Thoracic aorta (tissue), 2 donors: ENCODE data around the gene MRPL54. TPM values are rescaled to one million over a fixed set of nuclear protein-coding genes. Genes with fewer than 3 reads are reported as not detected.
"Not testable (repeated sequence)": the region's sequence is repeated elsewhere in the genome, so short reads cannot be mapped to it uniquely, and the experiment has no call there.

ENCODE experiments used
- ATAC-seq: fragments of 150-250 bp; one replicate; pipeline ENCODE4 v1.8.0; 2017; ENCODE audit warnings: low read depth; ENCODE audit not compliant: insufficient number of reproducible peaks, low FRiP score
- DNase-seq: peaks from one replicate; pipeline ENCODE4 v3.0.0-alpha.2; 2020; ENCODE audit warnings: low spot score
- H3K27ac ChIP-seq, 2 donors: fragments of 200-600 bp; sonication (generic); 1 replicate in 1 of 2; 2 replicates in 1 of 2; pipeline ENCODE4 v1.5.1; 2016; ENCODE audit warnings: mild to moderate bottlenecking in 2 of 2, moderate library complexity in 2 of 2
- H3K27me3 ChIP-seq: fragments of 200-600 bp; sonication (generic); replicated peaks from 2 replicates; pipeline ENCODE4 v1.6.0; 2016; ENCODE audit warnings: mild to moderate bottlenecking; ENCODE audit not compliant: insufficient read depth
- H3K36me3 ChIP-seq: fragments of 200-600 bp; sonication (generic); one replicate; pipeline ENCODE4 v1.5.1; 2016
- H3K4me1 ChIP-seq, 2 donors: fragments of 200-600 bp; sonication (generic); 1 replicate in 1 of 2; 2 replicates in 1 of 2; pipeline versions ENCODE4 v1.5.1 to v1.6.0; 2016; ENCODE audit warnings: low read depth in 2 of 2, mild to moderate bottlenecking in 1 of 2; ENCODE audit not compliant: control insufficient read depth in 1 of 2
- H3K4me3 ChIP-seq: fragments of 200-600 bp; sonication (generic); 2 replicates; pipeline ENCODE4 v1.5.1; 2016; ENCODE audit warnings: mild to moderate bottlenecking
- H3K9me3 ChIP-seq: fragments of 200-600 bp; sonication (generic); 2 replicates; pipeline ENCODE4 v1.5.1; 2016
- CTCF ChIP-seq: fragments of 200-600 bp; sonication (generic); IDR thresholded peaks from one replicate; pipeline ENCODE4 v1.5.1; 2019; ENCODE audit warnings: antibody characterized with exemption
- total RNA-seq, 2 donors: library from RNA; depleted of rRNA; stranded (reverse); fragments of >200 nt; gene quantifications; one replicate each; pipeline versions ENCODE4 v1.1.0 to v1.2.3, GENCODE V29; 2016

The MRPL54 gene
- total RNA-seq, 2 donors from 2014 or later: 32.4 to 56.9 TPM

- ATAC-seq (no peak), DNase-seq (no peak)
- H3K36me3 ChIP-seq: peaks cover 7% of the 10 kb centered on the region
- no peak overlapping the region for H3K4me3 ChIP-seq
- peaks cover 16 to 38% of the 10 kb centered on the region in 2 donors for H3K4me1 ChIP-seq
- no peaks in the 10 kb centered on the region for H3K9me3 ChIP-seq
- no peak overlapping the region for H3K27ac ChIP-seq
- H3K27me3 ChIP-seq: no peaks in the 10 kb centered on the region
- TF ChIP-seq CTCF: no peak
These were observed 2.8 kb upstream of the MRPL54 start for GRCh38 chr19:3759482-3760254.

- Histone ChIP-seq H3K9me3 (no peaks in the 10 kb centered on the region), H3K27ac (peak overlapping the region; percentile 43 to 62), H3K36me3 (peaks cover 17% of the 10 kb centered on the region), H3K27me3 (no peaks in the 10 kb centered on the region), H3K4me1 (peaks cover 16 to 38% of the 10 kb centered on the region in 2 donors), H3K4me3 (peak overlapping the region; percentile 92)
- no peak for DNase-seq
- no peak for TF ChIP-seq CTCF
- no peak for ATAC-seq
These were observed 1.6 kb upstream of the MRPL54 start for GRCh38 chr19:3760871-3761361.

- peaks cover 18% of the 10 kb centered on the region for H3K36me3 ChIP-seq
- TF ChIP-seq CTCF: peak; percentile 70
- peak within 1 kb of the TSS; percentile 92 for H3K4me3 ChIP-seq
- no peaks in the 10 kb centered on the region for H3K9me3 ChIP-seq
- H3K27ac ChIP-seq: peak within 1 kb of the TSS; percentile 97 to 100
- no peaks in the 10 kb centered on the region for H3K27me3 ChIP-seq
- DNase-seq (peak; percentile 74), ATAC-seq (no peak)
- H3K4me1 ChIP-seq: peaks cover 16 to 38% of the 10 kb centered on the region in 2 donors
These were observed 926 bp upstream of the MRPL54 start, which contains the start of gene APBA3 for GRCh38 chr19:3761382-3762129. APBA3 (minus strand) TSS chr19:3761692; CDS start chr19:3760264, 1,428 bp downstream.

GRCh38 chr19:3762130-3762473 lies 380 bp upstream of the MRPL54 start:
- TF ChIP-seq CTCF: no peak

GRCh38 chr19:3765121-3765520 lies 2.6 kb downstream of the MRPL54 start:
- Histone ChIP-seq H3K4me3 (no peak overlapping the region), H3K27me3 (no peaks in the 10 kb centered on the region), H3K27ac (no peak overlapping the region), H3K4me1 (peaks cover 10 to 21% of the 10 kb centered on the region in 2 donors), H3K36me3 (peaks cover 19% of the 10 kb centered on the region), H3K9me3 (no peaks in the 10 kb centered on the region)
- TF ChIP-seq CTCF: no peak
- ATAC-seq: no peak
- no peak for DNase-seq

More at GRCh38 chr19:3762130-3762473, 380 bp upstream of the MRPL54 start:
- Histone ChIP-seq H3K27me3 (no peaks in the 10 kb centered on the region), H3K36me3 (peaks cover 18% of the 10 kb centered on the region), H3K4me1 (peaks cover 16 to 38% of the 10 kb centered on the region in 2 donors), H3K9me3 (no peaks in the 10 kb centered on the region), H3K27ac (peak overlapping the region; percentile 97 to 100), H3K4me3 (peak overlapping the region; percentile 92)
- ATAC-seq: no peak
- no peak for DNase-seq

- H3K4me3 ChIP-seq, DNase-seq, ATAC-seq, H3K9me3 ChIP-seq, H3K27me3 ChIP-seq, H3K27ac ChIP-seq: not testable (repeated sequence)
- peaks cover 3 to 15% of the 10 kb centered on the region in 2 donors for H3K4me1 ChIP-seq
- peaks cover 19% of the 10 kb centered on the region for H3K36me3 ChIP-seq
These were observed 3.3 kb downstream of the MRPL54 start for GRCh38 chr19:3765757-3766156.
